ENCODE data around the gene MPRIP.
A peak's percentile ranks its signal among the peaks of the same experiment; 100 is the strongest.

Gene MPRIP

DNA sequence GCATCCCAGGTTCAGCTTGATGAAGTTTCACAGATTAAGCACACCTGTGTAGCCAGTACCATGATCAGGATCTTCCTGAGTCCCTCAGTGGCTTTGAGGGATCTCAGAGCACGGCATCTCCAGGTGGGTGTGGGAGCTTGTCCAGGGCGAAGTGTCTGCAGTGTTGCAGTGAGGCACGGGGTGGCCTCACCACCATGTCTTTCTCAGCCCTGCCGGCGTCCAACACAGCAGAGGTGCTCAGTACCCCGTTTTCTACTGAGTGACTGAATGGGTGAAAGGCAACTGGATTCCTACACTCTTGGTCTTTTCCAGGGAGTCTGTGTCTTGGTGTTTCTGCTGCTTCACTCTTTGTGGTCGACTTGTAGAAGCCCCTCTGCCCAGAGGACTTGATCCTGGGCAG is 63.7 kb downstream of the MPRIP start:
- Mint-ChIP-seq H3K4me3 (no peak overlapping the region), H3K27me3 (ENCODE audit: low read depth, poor library complexity) (no peaks in the 10 kb centered on the region), H3K36me3 (ENCODE audit: low read depth) (no peaks in the 10 kb centered on the region), H3K9me3 (no peaks in the 10 kb centered on the region), H3K27ac (no peak overlapping the region), H3K4me1 (peaks cover 70% of the 10 kb centered on the region)
- TF ChIP-seq, protein P1, sequence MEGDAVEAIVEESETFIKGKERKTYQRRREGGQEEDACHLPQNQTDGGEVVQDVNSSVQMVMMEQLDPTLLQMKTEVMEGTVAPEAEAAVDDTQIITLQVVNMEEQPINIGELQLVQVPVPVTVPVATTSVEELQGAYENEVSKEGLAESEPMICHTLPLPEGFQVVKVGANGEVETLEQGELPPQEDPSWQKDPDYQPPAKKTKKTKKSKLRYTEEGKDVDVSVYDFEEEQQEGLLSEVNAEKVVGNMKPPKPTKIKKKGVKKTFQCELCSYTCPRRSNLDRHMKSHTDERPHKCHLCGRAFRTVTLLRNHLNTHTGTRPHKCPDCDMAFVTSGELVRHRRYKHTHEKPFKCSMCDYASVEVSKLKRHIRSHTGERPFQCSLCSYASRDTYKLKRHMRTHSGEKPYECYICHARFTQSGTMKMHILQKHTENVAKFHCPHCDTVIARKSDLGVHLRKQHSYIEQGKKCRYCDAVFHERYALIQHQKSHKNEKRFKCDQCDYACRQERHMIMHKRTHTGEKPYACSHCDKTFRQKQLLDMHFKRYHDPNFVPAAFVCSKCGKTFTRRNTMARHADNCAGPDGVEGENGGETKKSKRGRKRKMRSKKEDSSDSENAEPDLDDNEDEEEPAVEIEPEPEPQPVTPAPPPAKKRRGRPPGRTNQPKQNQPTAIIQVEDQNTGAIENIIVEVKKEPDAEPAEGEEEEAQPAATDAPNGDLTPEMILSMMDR (IDR thresholded peaks at IDR 0.05), result no peak
- DNase-seq, result no peak

DNA sequence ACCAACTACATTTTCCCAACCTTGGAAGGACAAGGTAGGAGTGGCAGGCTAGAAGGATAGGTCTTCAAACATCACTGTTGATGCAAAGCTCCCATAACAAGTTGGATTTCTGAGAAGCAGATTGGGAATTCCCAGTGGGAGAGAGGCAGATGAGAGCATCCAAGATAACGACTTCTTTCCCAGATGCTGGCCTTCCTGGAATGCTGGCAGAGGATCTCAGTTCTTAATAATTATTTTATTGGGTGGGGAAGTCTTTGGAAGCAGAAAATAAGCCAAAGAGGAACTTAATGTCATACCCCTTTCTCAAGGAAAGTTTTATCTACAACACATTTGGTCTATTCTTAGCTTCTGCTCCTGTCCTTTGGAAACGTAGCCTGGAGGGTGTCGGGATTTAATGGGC is 64.5 kb downstream of the MPRIP start:
- H3K36me3 Mint-ChIP-seq (ENCODE audit: low read depth), result no peaks in the 10 kb centered on the region

DNA sequence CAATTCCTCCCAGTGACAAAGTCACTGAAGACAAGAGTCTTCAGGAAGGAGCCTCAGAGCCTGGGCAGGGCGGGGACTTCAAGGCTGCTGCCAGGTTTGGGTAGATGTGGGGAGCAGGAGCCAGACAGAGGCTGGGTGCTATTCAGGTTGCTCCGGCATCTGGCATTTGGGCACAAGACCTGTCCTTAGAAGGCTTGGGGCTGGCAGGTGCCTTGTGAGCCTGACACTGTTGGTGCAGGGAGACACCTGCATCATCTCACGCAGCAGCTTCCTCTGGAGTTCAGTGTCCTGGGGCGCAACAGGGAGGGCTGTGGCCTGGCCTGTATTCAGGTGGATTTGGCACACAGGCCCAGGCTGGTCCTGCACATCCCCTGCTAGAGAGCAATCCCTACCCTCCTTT is 65.0 kb downstream of the MPRIP start:
- Mint-ChIP-seq H3K9me3 (no peaks in the 10 kb centered on the region), H3K4me1 (peaks cover 78% of the 10 kb centered on the region), H3K4me3 (no peak overlapping the region), H3K36me3 (ENCODE audit: low read depth) (no peaks in the 10 kb centered on the region), H3K27ac (peak overlapping the region; percentile 29), H3K27me3 (ENCODE audit: low read depth, poor library complexity) (peaks cover 2% of the 10 kb centered on the region)
- DNase-seq, result no peak
- TF ChIP-seq, protein P1 (IDR thresholded peaks at IDR 0.05), result no peak

More for the DNA sequence above, 64.5 kb downstream of the MPRIP start:
- DNase-seq, result no peak
- TF ChIP-seq, protein P1 (IDR thresholded peaks at IDR 0.05), result no peak
- H3K4me1 Mint-ChIP-seq, result peaks cover 72% of the 10 kb centered on the region
- H3K27me3 Mint-ChIP-seq (ENCODE audit: low read depth, poor library complexity), result no peaks in the 10 kb centered on the region
- no peak overlapping the region for H3K4me3 Mint-ChIP-seq
- H3K9me3 Mint-ChIP-seq, result no peaks in the 10 kb centered on the region
- H3K27ac Mint-ChIP-seq, result peak overlapping the region; percentile 92

DNA sequence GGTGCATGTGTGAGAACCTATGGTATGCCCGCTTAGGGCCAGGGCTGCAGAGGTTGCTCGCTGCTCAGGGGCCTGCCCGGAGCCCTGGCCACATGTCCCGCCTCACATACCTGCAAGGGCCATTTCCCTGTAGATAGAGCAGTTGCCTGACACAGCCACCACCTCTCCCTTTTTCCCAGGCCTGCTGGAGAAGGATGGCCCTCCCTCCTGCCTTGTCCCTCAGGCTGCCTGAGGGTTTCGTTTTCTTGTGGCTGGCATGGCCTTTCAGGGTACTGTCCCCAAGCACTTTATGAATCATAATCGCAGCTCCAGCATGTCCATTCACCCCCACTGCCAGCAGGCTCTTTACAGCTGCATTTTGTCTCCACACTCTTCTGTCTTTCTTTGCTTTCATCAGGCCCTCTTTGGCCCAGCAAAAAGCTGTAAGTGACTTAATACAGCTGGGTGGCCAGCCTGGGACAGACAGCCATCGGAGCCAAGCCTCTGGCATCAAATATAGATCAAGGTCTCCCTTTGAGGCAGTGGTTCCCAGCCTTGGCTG is 65.7 kb downstream of the MPRIP start:
- DNase-seq, result no peak
- TF ChIP-seq, protein P1 (IDR thresholded peaks at IDR 0.05), result no peak
- Mint-ChIP-seq H3K4me3 (no peak overlapping the region), H3K9me3 (no peaks in the 10 kb centered on the region), H3K4me1 (peaks cover 72% of the 10 kb centered on the region), H3K36me3 (ENCODE audit: low read depth) (no peaks in the 10 kb centered on the region), H3K27ac (peak overlapping the region; percentile 92), H3K27me3 (ENCODE audit: low read depth, poor library complexity) (peaks cover 3% of the 10 kb centered on the region)

DNA sequence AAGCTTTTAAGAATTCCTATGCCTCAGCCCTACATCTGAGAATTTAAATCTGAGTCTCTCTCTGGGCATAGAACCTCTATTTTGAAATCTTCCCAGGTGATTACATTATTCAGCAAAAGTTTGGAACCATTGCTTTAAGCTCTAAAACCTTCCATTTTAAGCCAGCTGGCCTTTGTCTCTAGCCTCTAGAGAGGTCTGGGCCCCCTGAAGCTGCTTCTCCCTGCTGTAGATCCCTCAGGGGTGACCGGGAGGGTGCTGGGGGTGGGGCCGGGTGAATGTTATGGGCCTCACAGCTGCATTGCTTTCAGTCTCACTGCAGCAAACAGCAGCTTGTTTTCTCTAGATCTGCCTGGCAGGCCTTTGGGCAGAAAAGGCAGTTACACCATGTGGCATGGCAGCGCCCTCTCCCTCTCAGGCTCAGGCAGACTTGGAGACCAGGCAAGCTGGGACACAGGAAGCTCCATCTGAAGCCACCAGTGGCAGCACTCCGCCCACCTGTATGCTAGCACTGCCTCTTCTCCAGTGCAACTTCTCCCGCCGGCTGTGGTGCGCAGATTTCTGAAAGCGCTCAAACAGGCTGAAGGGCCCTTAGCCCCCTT is 66.3 kb downstream of the MPRIP start:
- peaks cover 67% of the 10 kb centered on the region for H3K4me1 Mint-ChIP-seq
- peak overlapping the region; percentile 7 for H3K27ac Mint-ChIP-seq
- no peak for DNase-seq
- no peak overlapping the region for H3K4me3 Mint-ChIP-seq
- H3K9me3 Mint-ChIP-seq, result no peaks in the 10 kb centered on the region
- peaks cover 3% of the 10 kb centered on the region for H3K27me3 Mint-ChIP-seq (ENCODE audit: low read depth, poor library complexity)
- H3K36me3 Mint-ChIP-seq (ENCODE audit: low read depth), result no peaks in the 10 kb centered on the region
- TF ChIP-seq, protein P1 (IDR thresholded peaks at IDR 0.05), result no peak

DNA sequence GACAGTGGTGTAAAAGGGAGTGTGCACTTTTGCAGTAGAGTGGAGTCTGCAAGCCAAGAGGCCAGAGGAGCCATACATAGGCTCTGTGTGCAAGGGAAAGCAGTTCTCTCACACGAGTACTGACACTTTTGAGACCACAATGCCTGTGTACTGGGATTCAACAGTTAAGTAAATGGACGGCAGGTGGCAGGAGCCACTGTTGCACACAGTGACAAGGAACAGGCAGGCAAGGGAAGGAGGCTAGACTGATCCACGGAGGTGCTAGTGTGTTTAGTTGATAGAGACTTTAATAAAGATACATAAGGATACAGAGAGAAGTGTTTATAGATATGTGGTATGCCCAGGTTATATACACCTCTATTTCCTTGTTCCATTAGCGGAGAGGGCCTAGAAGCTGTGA is 67.0 kb downstream of the MPRIP start:
- Mint-ChIP-seq H3K36me3 (ENCODE audit: low read depth) (no peaks in the 10 kb centered on the region), H3K4me3 (no peak overlapping the region), H3K27me3 (ENCODE audit: low read depth, poor library complexity) (peaks cover 3% of the 10 kb centered on the region), H3K9me3 (no peaks in the 10 kb centered on the region), H3K27ac (peak overlapping the region; percentile 7), H3K4me1 (peaks cover 62% of the 10 kb centered on the region)
- no peak for DNase-seq
- TF ChIP-seq, protein P1 (IDR thresholded peaks at IDR 0.05), result no peak
